Esophagus muscularis mucosa (tissue), 4 donors: ENCODE data around the gene EHD2.

Source experiments
- CTCF ChIP-seq, 3 experiments: fragments of 200-600 bp in 2 of 3; fragments of 450-650 bp in 1 of 3; sonication (generic) in 2 of 3; IDR thresholded peaks; one replicate each; pipeline ENCODE4 v1.5.1; 2017 to 2019; ENCODE audit warnings: antibody characterized with exemption in 3 of 3, mild to moderate bottlenecking in 2 of 3, moderate library complexity in 1 of 3
- EP300 ChIP-seq: sonication (generic); formaldehyde crosslinking; IDR thresholded peaks from one replicate; pipeline ENCODE4 v1.6.1; 2017; ENCODE audit warnings: antibody characterized with exemption
- POLR2A ChIP-seq: fragments of 450-650 bp; IDR thresholded peaks from one replicate; pipeline ENCODE4 v1.6.1; 2017; ENCODE audit warnings: antibody characterized with exemption, moderate library complexity, mild to moderate bottlenecking, low read depth
- POLR2AphosphoS5 ChIP-seq, 2 donors: sonication (generic); formaldehyde crosslinking; IDR thresholded peaks; one replicate each; pipeline ENCODE4 v1.6.1; 2017; ENCODE audit warnings: antibody characterized with exemption in 2 of 2

- TF ChIP-seq CTCF (IDR thresholded peaks at IDR 0.05), result no peak
- TF ChIP-seq POLR2A, result no peak
- TF ChIP-seq POLR2AphosphoS5 (IDR thresholded peaks at IDR 0.05), result no peak
- TF ChIP-seq EP300, result no peak
Observed at GRCh38 chr19:47680858-47681332, 32.3 kb upstream of the EHD2 start.
